Transverse colon (tissue), 4 donors: ENCODE data around the gene CHD6. TPM values are rescaled to one million over a fixed set of nuclear protein-coding genes. Genes with fewer than 3 reads are reported as not detected.

Experiments used
- DNase-seq: peaks from one replicate; pipeline ENCODE4 v3.0.0-alpha.2; 2019
- H3K27ac ChIP-seq, 4 donors: fragments of 200-600 bp; sonication (generic); 2 replicates each; pipeline ENCODE4 v1.5.1; 2016 to 2018; ENCODE audit warnings: inconsistent platforms in 4 of 4
- H3K27me3 ChIP-seq: fragments of 200-600 bp; sonication (generic); 2 replicates; pipeline ENCODE4 v1.5.1; 2017; ENCODE audit warnings: inconsistent platforms
- H3K36me3 ChIP-seq, 4 donors: fragments of 200-600 bp; sonication (generic); 2 replicates each; pipeline ENCODE4 v1.5.1; 2017 to 2019; ENCODE audit warnings: inconsistent platforms in 4 of 4
- H3K4me1 ChIP-seq, 4 donors: fragments of 200-600 bp; sonication (generic); 2 replicates each; pipeline ENCODE4 v1.5.1; 2017 to 2020; ENCODE audit warnings: inconsistent platforms in 4 of 4
- H3K4me3 ChIP-seq, 4 donors: fragments of 200-600 bp; sonication (generic); 1 replicate in 1 of 4; 2 replicates in 3 of 4; pipeline versions ENCODE4 v1.5.1 to v1.6.1; 2017 to 2019; ENCODE audit warnings: inconsistent platforms in 4 of 4
- H3K9me3 ChIP-seq, 2 donors: fragments of 200-600 bp; sonication (generic); 2 replicates each; pipeline ENCODE4 v1.5.1; 2017 to 2019; ENCODE audit warnings: inconsistent platforms in 2 of 2
- CTCF ChIP-seq, 5 experiments: fragments of 200-600 bp in 3 of 5; fragments of 450-650 bp in 2 of 5; sonication (generic) in 3 of 5; IDR thresholded peaks; 1 replicate in 2 of 5; 2 replicates in 3 of 5; pipeline ENCODE4 v1.5.1; 2016 to 2017; ENCODE audit warnings: antibody characterized with exemption in 5 of 5, inconsistent platforms in 3 of 5, mild to moderate bottlenecking in 2 of 5, moderate library complexity in 1 of 5
- EP300 ChIP-seq: sonication (generic); formaldehyde crosslinking; IDR thresholded peaks from one replicate; pipeline ENCODE4 v1.6.1; 2017; ENCODE audit warnings: antibody characterized with exemption, low read depth
- POLR2A ChIP-seq: fragments of 450-650 bp; IDR thresholded peaks from one replicate; pipeline ENCODE4 v1.6.1; 2016; ENCODE audit warnings: antibody characterized with exemption, mild to moderate bottlenecking, moderate library complexity
- POLR2AphosphoS5 ChIP-seq, 3 donors: sonication (generic); formaldehyde crosslinking; IDR thresholded peaks; one replicate each; pipeline ENCODE4 v1.6.1; 2016; ENCODE audit warnings: antibody characterized with exemption in 3 of 3
- WGBS, 2 donors: methylation state at CpG; one replicate each; pipeline ENCODE4 v1.1.5; 2018; ENCODE audit warnings: low coverage in 1 of 2; 5-methylcytosine and 5-hydroxymethylcytosine counted together
- in situ Hi-C, 4 donors: fragments of 200-750 bp; cut with MboI; loops; one replicate each; pipeline versions ENCODE4 v1.15.0 to v1.15.1; 2017; ENCODE audit warnings: low sequenced_read_pairs in 3 of 4, low pct_ligation_motif_present in 1 of 4, low pct_unique_long_range_greater_than_20kb in 1 of 4
- intact Hi-C: fragments of 100-400 bp; cut with DNase I; formaldehyde crosslinking; loops from one replicate; pipeline ENCODE4 v1.15.1; 2023; ENCODE audit warnings: low total_unique reads
- total RNA-seq, 4 donors: library from RNA; depleted of rRNA; stranded (reverse); fragments of >200 nt; gene quantifications; one replicate each; pipeline ENCODE4 v1.1.0, GENCODE V29; 2016

The CHD6 gene
- total RNA-seq, 4 donors from 2014 or later: 27.3 to 42.1 (median 27.9) TPM

- in situ Hi-C loops: no loop called here
- no peak for TF ChIP-seq POLR2AphosphoS5 (IDR thresholded peaks at IDR 0.05)
- no peak for TF ChIP-seq CTCF (IDR thresholded peaks at IDR 0.05)
- no peak for TF ChIP-seq EP300
- no peak for TF ChIP-seq POLR2A
- WGBS, 2 donors: 83 to 92% methylated on average over 2 to 4 of the region's 4 CpGs
Measured at GRCh38 chr20:41371371-41371770, 246.8 kb downstream of the CHD6 start.

GRCh38 chr20:41370176-41370575 is 248.0 kb downstream of the CHD6 start:
- TF ChIP-seq POLR2A (no peak), POLR2AphosphoS5 (IDR thresholded peaks at IDR 0.05) (no peak), EP300 (no peak), CTCF (IDR thresholded peaks at IDR 0.05) (no peak)
- H3K9me3 ChIP-seq: no peaks in the 10 kb centered on the region
- H3K27ac ChIP-seq: no peak overlapping the region
- in situ Hi-C loops: no loop called here
- peaks cover 38% of the 10 kb centered on the region for H3K27me3 ChIP-seq
- no peak overlapping the region for H3K4me3 ChIP-seq
- intact Hi-C loops: no loop called here
- DNase-seq: no peak
- 77 to 87% methylated on average over 3 to 5 of the region's 5 CpGs for WGBS, 2 donors
- H3K4me1 ChIP-seq: peaks cover 5 to 11% (median 9%) of the 10 kb centered on the region in 4 donors
- no peaks in the 10 kb centered on the region for H3K36me3 ChIP-seq

More at GRCh38 chr20:41371371-41371770, 246.8 kb downstream of the CHD6 start:
- H3K27me3 ChIP-seq: peaks cover 26% of the 10 kb centered on the region
- no peaks in the 10 kb centered on the region for H3K9me3 ChIP-seq
- no peak overlapping the region for H3K4me3 ChIP-seq
- DNase-seq: no peak
- no peak overlapping the region for H3K27ac ChIP-seq
- no peaks in the 10 kb centered on the region for H3K36me3 ChIP-seq
- intact Hi-C loops: no loop called here
- peaks cover 0 to 4% (median 3%) of the 10 kb centered on the region in 4 donors for H3K4me1 ChIP-seq

- WGBS, 2 donors: 71 to 72% methylated on average over 2 of the region's 2 CpGs
Measured at GRCh38 chr20:41369673-41370072, 248.5 kb downstream of the CHD6 start.

GRCh38 chr20:41367956-41368355 is 250.2 kb downstream of the CHD6 start:
- intact Hi-C loops: no loop called here
- H3K9me3 ChIP-seq: no peaks in the 10 kb centered on the region
- no peak for DNase-seq
- peaks cover 5 to 11% (median 9%) of the 10 kb centered on the region in 4 donors for H3K4me1 ChIP-seq
- H3K4me3 ChIP-seq: no peak overlapping the region
- peaks cover 54% of the 10 kb centered on the region for H3K27me3 ChIP-seq
- in situ Hi-C loops: no loop called here
- TF ChIP-seq CTCF (IDR thresholded peaks at IDR 0.05): no peak
- TF ChIP-seq EP300: no peak
- TF ChIP-seq POLR2AphosphoS5 (IDR thresholded peaks at IDR 0.05): no peak
- TF ChIP-seq POLR2A: no peak
- H3K36me3 ChIP-seq: no peaks in the 10 kb centered on the region
- WGBS, 2 donors: 77% methylated on average over 3 of the region's 3 CpGs; no CpG with 5 or more reads in 1 of the 2 donors
- H3K27ac ChIP-seq: no peak overlapping the region

More at GRCh38 chr20:41369673-41370072, 248.5 kb downstream of the CHD6 start:
- Histone ChIP-seq H3K27me3 (peaks cover 43% of the 10 kb centered on the region), H3K4me1 (peaks cover 5 to 11% (median 9%) of the 10 kb centered on the region in 4 donors), H3K27ac (no peak overlapping the region), H3K4me3 (no peak overlapping the region), H3K36me3 (no peaks in the 10 kb centered on the region), H3K9me3 (no peaks in the 10 kb centered on the region)
- no peak for DNase-seq
- in situ Hi-C loops (no loop called here), intact Hi-C loops (no loop called here)
- no peak for TF ChIP-seq POLR2AphosphoS5 (IDR thresholded peaks at IDR 0.05)
- TF ChIP-seq CTCF (IDR thresholded peaks at IDR 0.05): no peak
- TF ChIP-seq EP300: no peak
- TF ChIP-seq POLR2A: no peak
